ENCODE results near the gene HMX2. TPM values are rescaled to one million over a fixed set of nuclear protein-coding genes. Genes with fewer than 3 reads are reported as not detected.

Gene HMX2
- total and polyA plus RNA-seq, 2 of the 8 experiments (the other 6 are each of a cell fraction or from before 2014, with no cell fraction given) = 2.0 to 2.7 TPM

- Histone ChIP-seq H4K20me1 (replicated peaks in 1 of 2; ENCODE audit: control insufficient read depth in 1 of 2, insufficient read depth in 2 of 2, low read length in 2 of 2) (peaks cover 6 to 17% of the 10 kb centered on the region in 2 experiments), H3K79me2 (ENCODE audit: control insufficient read depth in 1 of 2, insufficient read depth in 2 of 2, low read length in 2 of 2) (peaks cover 0 to 68% of the 10 kb centered on the region in 2 experiments; a peak in 2 of 4 replicates), H3K27me3 (replicated peaks in 1 of 4; ENCODE audit: control insufficient read depth in 3 of 4, extremely low read depth in 1 of 4, insufficient read depth in 3 of 4, low read length in 3 of 4) (no peaks in the 10 kb centered on the region), H3K9ac (replicated peaks in 1 of 4; ENCODE audit: extremely low read depth in 1 of 4, low read depth in 3 of 4, low read length in 3 of 4) (no peak overlapping the region), H2BK20ac (ENCODE audit: low read length) (no peak overlapping the region), H3K4me1 (replicated peaks in 1 of 4; ENCODE audit: control insufficient read depth in 3 of 4, insufficient read depth in 4 of 4, low read length in 3 of 4) (no peaks in the 10 kb centered on the region), H3K9me3 (ENCODE audit: insufficient read depth in 2 of 2, low read depth in 1 of 2, low read length in 1 of 2) (no peaks in the 10 kb centered on the region), H3K36me3 (ENCODE audit: control insufficient read depth in 2 of 4, insufficient read depth in 4 of 4, low read length in 3 of 4) (peaks cover 19 to 84% (median 51%) of the 10 kb centered on the region in 4 experiments), H4K8ac (ENCODE audit: extremely low read depth, insufficient read depth, low read length) (no peak overlapping the region), H3K27ac (ENCODE audit: low read depth, low read length) (no peak overlapping the region), H2BK15ac (ENCODE audit: low read length) (no peak overlapping the region), H3K23ac (ENCODE audit: insufficient read length) (no peak overlapping the region), H3K14ac (ENCODE audit: insufficient read length) (no peak overlapping the region), H3K56ac (replicated peaks; ENCODE audit: insufficient read length, low read depth, low read length) (no peak overlapping the region), H2BK120ac (replicated peaks; ENCODE audit: low read depth, low read length) (no peak overlapping the region), H3K4me2 (ENCODE audit: insufficient read depth in 1 of 2, low read depth in 2 of 2, low read length in 2 of 2) (no peak overlapping the region), H3K4me3 (ENCODE audit: extremely low read depth in 1 of 4, insufficient read depth in 2 of 4, low read depth in 3 of 4, low read length in 4 of 4) (no peak overlapping the region), H4K91ac (replicated peaks; ENCODE audit: insufficient read length, low read length) (no peak overlapping the region), H2AFZ (ENCODE audit: low read length) (no peak overlapping the region), H2BK12ac (ENCODE audit: low read depth, low read length) (no peak overlapping the region), H2BK5ac (ENCODE audit: low read depth, low read length) (no peak overlapping the region), H3K23me2 (ENCODE audit: low read depth, low read length) (no peaks in the 10 kb centered on the region), H3K79me1 (ENCODE audit: low read depth, low read length) (peaks cover 2% of the 10 kb centered on the region; the same call in 1 of the 2 replicates), H2AK5ac (ENCODE audit: low read depth, low read length) (no peak overlapping the region), H3K4ac (replicated peaks; ENCODE audit: insufficient read length, low read depth, low read length) (no peak overlapping the region), H3K18ac (ENCODE audit: extremely low read depth, low read length) (no peak overlapping the region), H4K5ac (ENCODE audit: insufficient read length, low read depth, low read length) (no peak overlapping the region)
- ChIA-PET CTCF (ENCODE audit: partially characterized antibody) (interaction anchor here (0.9 to 3.2 kb wide), 4 partner anchors 11 to 121 kb away, joined by 3 to 13 read pairs (median 8); no protein-coding TSS in a partner anchor), POLR2A (ENCODE audit: partially characterized antibody) (interaction anchor here (1.1 to 3.2 kb wide), 2 partner anchors 9 to 14 kb away, joined by 3 to 22 read pairs; partner anchors contain the start of gene BUB3)
- no peak for FAIRE-seq
- WGBS, 2 experiments (ENCODE audit: extremely low coverage in 1 of 2, insufficient coverage in 1 of 2, insufficient read length in 1 of 2, insufficient replicate concordance in 2 of 2, low coverage in 1 of 2, low lambda C conversion rate in 2 of 2, missing lambda C conversion rate in 1 of 2) = 84% methylated on average over 2 of the region's 2 CpGs; no CpG with 5 or more reads in 1 of the 2 experiments
- DNase-seq (ENCODE audit: low read depth in 1 of 2, low spot score in 2 of 2) = no peak
- TF ChIP-seq CHD2 (IDR thresholded peaks at IDR 0.05; ENCODE audit: low read length) = no peak
- TF ChIP-seq JUND (IDR thresholded peaks at IDR 0.05; ENCODE audit: low read length) = no peak
- TF ChIP-seq KDM5A (IDR thresholded peaks at IDR 0.05; ENCODE audit: low read length) = no peak
- TF ChIP-seq SP2 (IDR thresholded peaks at IDR 0.05; ENCODE audit: low read length) = no peak
- no peak for TF ChIP-seq TBP (IDR thresholded peaks at IDR 0.05; ENCODE audit: low read depth, low read length)
- no peak for TF ChIP-seq BCL11A (IDR thresholded peaks at IDR 0.05; ENCODE audit: low read depth in 2 of 2, low read length in 2 of 2)
- TF ChIP-seq RXRA (IDR thresholded peaks at IDR 0.05; ENCODE audit: insufficient read depth, low read depth, low read length) = no peak
- no peak for TF ChIP-seq CREB1 (IDR thresholded peaks at IDR 0.05)
- TF ChIP-seq ATF3 (IDR thresholded peaks at IDR 0.05; ENCODE audit: insufficient read depth, low read depth, low read length) = no peak
- TF ChIP-seq PHF8 (conservative IDR thresholded peaks at IDR 0.05; ENCODE audit: low read depth, low read length) = no peak
- TF ChIP-seq SP1 (IDR thresholded peaks at IDR 0.05; ENCODE audit: low read depth, low read length) = no peak
- TF ChIP-seq RAD21 (IDR thresholded peaks at IDR 0.05 in 1 of 2, conservative IDR thresholded peaks at IDR 0.05 in 1 of 2; ENCODE audit: low read depth in 2 of 2, low read length in 2 of 2) = no peak
- TF ChIP-seq GTF2F1 (IDR thresholded peaks at IDR 0.05; ENCODE audit: borderline replicate concordance, low read depth, low read length) = no peak
- no peak for TF ChIP-seq RFX5 (IDR thresholded peaks at IDR 0.05; ENCODE audit: borderline replicate concordance, low read depth, low read length)
Observed at GRCh38 chr10:123164319-123164718, 16.4 kb downstream of the HMX2 start.
